GM18907 (cell line): Measurements from ENCODE around the gene FANCM.
A peak's percentile ranks its signal among the peaks of the same experiment; 100 is the strongest.
"Not testable (repeated sequence)": the region's sequence is repeated elsewhere in the genome, so short reads cannot be mapped to it uniquely, and the experiment has no call there.

Source experiments
- ATAC-seq: cut with Tn5 transposase; IDR thresholded peaks from one replicate; pipeline ENCODE4 v1.9.1; 2021; ENCODE audit warnings: mild to moderate bottlenecking, moderate library complexity; ENCODE audit not compliant: unreplicated experiment

The FANCM gene

DNA sequence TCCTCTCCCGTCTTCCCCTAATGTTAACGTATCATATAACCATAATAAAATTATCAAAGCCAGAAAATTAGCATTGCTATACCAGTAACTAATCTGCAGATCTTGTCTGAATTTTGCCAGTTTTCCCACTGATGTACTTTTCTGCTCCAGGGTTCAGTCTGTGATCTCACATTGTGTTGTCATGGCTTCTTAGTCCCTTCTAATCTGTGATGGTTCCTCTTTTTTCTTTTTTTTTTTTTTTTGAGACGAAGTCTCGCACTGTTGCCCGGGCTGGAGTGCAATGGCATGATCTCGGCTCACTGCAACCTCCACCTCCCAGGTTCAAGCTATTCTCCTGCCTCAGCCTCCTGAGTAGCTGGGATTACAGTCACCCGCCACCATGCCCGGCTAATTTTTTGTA lies 6.4 kb downstream of the FANCM start:
- ATAC-seq = not testable (repeated sequence)

GRCh38 chr14:45144658-45145057 lies 8.9 kb downstream of the FANCM start:
- ATAC-seq = peak; percentile 57

DNA sequence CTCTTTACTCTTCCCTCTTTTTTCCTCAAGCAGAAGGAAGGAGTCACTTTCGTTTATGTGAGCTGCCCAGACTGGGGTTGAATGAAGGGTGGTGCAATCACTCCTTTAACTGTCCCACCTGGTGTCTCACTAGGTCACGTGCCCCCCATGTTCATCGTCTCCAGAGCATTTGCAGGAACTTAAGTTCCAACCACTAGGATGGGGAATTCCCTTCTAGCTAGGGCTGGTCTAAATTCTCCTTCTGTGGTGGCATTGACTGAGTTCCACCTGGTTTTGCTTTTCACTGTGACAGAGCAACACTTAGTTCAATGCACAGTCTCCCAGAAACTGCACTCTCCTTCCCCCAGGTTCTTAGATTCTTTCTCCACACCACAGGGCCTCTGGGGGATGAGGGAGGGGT lies 9.5 kb downstream of the FANCM start:
- ATAC-seq = peak; percentile 50

- no peak for ATAC-seq
Measured at GRCh38 chr14:45149602-45150001, 13.9 kb downstream of the FANCM start.

DNA sequence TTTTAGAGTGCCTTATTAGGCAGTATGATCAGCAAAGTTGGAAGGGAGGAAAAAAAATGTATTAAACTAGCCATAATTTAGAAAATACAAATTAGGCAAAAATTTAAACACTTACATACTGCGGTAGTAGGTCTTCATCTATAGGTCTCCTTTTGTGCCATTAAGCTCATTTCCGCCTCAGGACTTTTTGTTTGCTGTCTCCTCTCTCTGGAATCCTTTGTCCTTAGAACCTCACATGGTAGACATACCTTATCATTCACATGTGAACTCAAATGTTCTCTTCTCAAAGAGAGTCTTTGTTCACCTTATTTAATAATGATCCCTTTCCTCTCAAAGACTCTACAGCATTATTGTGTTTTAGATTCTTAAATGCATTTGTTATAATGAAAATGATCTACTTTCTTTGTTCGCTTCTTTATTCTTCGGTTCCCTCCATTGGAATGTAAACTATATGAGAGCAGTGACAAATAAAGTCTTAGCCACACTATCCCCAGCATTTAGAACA lies 14.7 kb downstream of the FANCM start:
- no peak for ATAC-seq

DNA sequence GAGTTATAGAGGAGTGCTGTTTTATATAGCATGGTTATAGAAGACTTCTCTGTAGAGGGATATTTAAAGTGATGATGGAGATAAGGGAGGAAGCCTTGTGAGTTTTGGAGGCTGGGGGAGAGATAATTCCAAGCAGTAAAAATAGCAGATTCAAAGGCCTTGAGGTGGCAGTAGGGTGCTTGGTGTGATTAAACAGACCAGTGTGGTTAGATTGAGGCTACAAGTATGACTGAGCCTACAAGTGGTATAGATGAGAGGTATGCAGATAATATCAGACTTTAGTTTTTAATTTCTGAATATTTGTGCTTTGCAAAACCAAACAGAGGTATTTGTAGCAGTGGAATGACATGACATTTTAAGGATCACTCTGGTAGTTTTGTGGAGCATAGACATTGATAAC lies 20.3 kb downstream of the FANCM start:
- peak; percentile 73 for ATAC-seq

- ATAC-seq = no peak
Measured at GRCh38 chr14:45169906-45170305, 34.2 kb downstream of the FANCM start.

GRCh38 chr14:45177076-45177475 lies 41.3 kb downstream of the FANCM start:
- ATAC-seq = no peak

DNA sequence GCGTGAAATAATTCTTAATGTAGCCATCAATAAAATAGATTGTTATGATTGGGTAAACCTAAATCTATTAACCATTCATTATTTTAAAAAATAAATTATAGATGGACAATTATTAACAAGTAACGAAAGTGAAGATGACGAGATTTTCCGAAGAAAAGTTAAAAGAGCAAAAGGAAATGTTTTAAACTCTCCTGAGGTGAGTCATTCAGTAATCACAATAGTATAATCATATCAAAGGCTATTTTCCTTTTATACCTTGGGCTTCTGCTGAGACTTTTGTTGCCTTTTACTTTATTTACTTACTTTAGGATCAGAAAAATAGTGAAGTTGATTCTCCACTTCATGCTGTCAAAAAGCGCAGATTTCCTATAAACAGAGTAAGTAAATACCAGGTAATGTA lies 45.6 kb downstream of the FANCM start:
- ATAC-seq = no peak

GRCh38 chr14:45181806-45182205 lies 46.1 kb downstream of the FANCM start:
- no peak for ATAC-seq

GRCh38 chr14:45185100-45185814 lies 49.5 kb downstream of the FANCM start:
- ATAC-seq = no peak

DNA sequence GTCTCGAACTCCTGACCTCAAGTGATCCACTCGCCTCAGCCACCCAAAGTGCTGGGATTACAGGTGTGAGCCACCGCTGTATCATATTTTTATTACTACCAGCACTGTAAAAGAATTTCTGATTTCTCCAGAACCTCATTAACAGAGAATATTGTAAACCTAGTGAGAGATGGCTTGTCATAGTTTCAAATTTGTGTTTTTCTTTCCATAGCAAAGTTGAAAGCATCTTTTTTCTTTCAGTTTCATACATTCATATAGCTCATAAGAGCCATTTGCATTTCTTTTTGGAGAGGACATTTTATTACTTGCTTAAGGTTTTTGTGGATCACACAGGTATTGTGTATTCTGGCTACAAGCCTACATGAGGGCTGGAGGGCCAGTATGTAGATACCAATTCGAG lies 59.2 kb downstream of the FANCM start:
- ATAC-seq = no peak

DNA sequence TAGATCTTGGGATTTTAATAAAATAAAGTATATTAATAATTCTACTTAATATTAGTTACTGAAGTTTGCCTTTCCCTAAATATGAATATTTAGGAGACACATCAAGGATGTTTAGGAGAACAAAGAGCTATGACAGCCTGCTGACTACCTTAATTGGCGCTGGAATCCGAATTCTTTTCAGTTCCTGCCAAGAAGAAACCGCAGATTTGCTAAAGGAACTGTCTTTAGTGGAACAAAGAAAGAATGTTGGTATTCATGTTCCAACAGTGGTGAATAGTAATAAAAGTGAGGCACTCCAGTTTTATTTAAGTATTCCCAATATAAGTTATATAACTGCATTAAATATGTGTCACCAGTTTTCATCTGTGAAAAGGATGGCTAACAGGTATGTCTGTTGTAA lies 62.8 kb downstream of the FANCM start:
- ATAC-seq = no peak

DNA sequence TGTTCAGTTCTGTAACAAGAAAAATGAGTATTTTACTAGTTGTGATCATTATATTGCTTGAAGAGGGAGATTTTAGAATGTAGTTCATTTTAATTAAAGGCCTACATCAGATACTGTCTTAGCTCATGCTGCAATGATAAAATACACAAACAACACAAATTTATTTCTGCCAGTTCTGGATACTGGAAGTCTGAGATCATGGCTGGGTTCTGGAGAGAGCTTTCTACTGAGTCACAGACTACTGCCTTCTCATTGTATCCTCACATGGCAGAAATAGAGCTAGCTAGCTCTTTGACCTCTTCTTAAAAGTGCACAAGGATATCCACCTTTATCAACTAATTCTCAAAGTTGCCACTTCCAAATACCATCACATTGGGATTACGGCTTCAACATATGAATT lies 63.5 kb downstream of the FANCM start:
- ATAC-seq = no peak

DNA sequence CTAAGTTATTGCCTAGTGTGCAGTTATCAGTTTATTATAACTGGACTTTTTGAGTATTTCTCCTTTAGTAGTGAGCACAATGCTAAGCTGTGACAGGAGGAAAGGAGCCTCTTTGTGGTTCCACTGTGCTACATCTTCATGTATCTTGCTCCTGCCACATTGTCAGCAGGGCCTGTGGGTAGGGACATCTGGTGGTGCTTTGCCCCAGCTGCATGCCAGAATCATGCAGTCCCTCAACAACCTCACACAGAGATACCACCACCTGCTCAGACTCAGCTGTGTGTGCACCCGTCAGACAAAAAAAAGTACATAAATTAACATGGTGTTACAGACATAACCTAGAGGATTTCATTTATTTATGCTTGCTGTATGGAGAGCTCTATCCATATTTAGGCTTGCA lies 66.2 kb downstream of the FANCM start:
- ATAC-seq = peak; percentile 82

DNA sequence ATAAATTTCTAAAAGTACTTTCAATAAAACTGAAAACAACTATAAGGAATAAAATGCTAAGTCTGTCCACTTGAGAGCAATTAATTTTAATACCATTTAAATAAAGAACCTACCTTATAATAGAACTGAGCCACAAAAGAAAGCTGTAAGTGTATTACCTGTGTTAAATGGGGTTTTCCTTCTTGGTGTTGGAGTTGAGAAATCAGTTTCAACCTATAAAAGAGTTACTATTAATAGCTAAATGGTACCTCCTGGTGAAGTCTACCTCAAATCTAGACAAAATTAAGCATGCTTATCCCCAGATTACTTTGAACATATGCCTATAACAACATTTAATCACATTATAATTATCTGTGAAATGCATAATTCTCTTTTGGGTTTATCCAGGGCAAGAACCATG lies 68.5 kb downstream of the FANCM start:
- no peak for ATAC-seq

DNA sequence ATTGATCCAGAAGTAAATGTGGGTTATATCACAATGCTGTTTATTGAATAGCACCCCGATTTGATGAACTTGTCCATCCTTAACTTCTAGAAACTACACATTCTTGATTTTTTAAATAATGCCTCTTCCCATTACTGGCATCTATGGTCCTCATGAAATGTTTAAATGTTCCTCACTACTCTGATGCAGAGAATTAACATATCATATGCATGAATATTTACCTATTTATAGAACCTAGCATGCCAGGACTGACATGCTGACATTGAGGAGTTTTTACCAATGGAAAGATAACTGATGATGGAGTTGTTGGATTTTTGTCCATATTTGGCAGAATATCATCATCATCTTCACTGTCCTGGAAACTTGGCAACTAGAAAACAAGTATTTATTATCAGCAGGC lies 74.4 kb downstream of the FANCM start:
- no peak for ATAC-seq

DNA sequence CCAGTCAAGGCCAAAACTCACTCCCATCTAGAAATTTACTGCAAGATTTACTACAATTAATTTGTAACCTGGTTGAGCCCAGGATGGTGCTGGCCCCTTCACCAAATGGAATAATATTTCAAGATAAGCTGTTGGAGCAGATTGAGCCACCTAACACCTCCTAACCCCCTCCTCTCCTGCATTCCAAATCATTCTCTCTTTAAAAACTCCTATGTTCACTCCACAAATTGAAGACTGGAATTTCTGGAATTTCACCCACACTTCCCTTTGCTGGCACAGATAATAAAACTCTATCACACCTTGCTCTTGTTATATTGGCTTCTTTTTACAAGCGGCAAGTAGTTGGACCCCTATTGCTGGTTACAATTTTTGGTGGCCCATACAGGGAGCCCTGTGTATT lies 75.6 kb downstream of the FANCM start:
- no peak for ATAC-seq

- no peak for ATAC-seq
Measured at GRCh38 chr14:45212231-45212630, 76.5 kb downstream of the FANCM start.

GRCh38 chr14:45213716-45214115 lies 78.0 kb downstream of the FANCM start:
- not testable (repeated sequence) for ATAC-seq

DNA sequence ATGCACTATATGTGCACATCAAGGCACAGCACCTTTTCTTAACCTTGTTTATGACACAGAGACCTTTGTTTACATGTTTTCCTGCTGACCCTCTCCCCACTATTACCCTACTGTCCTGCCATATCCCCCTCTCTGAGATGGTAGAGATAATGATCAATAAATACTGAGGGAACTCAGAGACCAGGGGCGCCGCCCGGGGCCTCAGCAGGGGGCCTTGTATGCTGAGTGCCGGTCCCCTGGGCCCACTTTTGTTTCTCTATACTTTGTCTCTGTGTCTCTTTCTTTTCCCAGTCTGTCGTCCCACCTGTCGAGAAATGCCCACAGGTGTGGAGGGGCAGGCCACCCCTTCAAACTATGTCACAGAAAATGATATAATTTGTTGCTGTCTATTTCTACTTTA lies 78.6 kb downstream of the FANCM start:
- ATAC-seq = not testable (repeated sequence)

DNA sequence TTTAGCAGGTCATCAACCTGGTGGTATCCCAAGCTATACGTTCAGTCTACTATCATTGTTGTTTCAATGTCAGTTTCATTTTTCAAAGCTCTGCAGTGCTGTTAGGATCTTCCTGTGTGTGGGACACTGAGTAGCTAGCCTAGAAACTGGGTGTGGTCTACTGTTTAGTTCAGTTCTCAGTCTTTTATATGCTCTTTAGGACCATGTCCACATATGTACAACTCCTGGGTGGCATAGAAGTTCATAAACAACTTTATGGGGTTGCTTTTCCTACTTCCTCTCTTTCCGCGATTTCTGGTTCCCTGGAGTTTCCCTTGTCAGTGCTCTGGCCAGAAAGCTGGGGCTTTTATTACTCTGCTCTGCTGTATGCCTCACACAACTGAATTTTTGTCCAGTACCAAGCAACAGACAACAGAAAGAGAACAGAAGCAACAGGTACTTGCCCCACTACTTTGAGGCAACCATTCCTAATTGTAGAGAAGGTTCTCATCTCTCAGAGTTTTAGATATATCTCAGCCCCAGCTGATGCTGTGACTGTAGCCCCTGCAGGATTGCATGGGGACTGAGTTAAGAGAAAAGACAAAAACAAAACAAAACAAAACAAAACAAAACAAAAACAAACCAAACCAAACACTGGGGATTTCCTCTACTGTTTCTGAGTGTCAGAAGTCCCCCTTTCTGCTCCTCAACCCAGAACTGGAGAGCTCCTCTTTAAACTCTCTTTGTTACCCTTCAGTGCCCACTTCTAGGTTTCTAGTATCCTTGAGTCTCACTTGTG lies 86.9 kb downstream of the FANCM start:
- ATAC-seq = peak; percentile 63
